ENCODE results near the gene UTY.

DNA sequence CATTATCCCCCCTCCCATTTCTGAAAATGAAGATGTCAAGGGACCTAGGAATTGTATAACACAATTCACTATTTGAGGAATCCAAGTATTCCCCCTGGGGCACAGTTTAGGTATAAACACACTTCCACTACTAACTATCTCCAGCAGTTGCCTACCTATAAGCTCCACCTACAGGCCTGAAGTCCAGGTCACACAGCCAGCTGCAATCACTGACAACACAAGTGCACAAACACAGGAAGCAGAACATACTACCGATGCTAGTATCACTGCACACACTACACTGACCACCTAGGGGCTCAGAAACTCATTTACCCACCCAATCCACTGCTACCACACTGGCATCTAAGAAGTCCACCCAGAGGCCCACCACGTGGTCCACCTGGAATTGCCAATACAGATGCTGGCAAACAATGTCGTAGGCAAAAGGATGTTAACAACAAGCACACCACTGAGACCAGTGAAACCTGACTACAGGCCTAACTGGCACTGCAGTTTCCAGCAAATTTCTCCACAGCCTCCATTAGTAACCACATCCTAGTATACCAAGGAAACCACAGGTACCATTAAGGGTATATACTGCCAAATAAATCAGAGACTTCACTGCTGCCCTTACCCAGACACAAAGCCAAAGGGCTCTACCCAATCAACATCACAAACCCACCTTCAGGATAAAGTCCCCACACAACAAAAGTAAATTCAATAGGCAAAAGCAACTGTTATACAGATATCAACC is 47.4 kb downstream of the UTY start:
- TF ChIP-seq, protein P1, sequence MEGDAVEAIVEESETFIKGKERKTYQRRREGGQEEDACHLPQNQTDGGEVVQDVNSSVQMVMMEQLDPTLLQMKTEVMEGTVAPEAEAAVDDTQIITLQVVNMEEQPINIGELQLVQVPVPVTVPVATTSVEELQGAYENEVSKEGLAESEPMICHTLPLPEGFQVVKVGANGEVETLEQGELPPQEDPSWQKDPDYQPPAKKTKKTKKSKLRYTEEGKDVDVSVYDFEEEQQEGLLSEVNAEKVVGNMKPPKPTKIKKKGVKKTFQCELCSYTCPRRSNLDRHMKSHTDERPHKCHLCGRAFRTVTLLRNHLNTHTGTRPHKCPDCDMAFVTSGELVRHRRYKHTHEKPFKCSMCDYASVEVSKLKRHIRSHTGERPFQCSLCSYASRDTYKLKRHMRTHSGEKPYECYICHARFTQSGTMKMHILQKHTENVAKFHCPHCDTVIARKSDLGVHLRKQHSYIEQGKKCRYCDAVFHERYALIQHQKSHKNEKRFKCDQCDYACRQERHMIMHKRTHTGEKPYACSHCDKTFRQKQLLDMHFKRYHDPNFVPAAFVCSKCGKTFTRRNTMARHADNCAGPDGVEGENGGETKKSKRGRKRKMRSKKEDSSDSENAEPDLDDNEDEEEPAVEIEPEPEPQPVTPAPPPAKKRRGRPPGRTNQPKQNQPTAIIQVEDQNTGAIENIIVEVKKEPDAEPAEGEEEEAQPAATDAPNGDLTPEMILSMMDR (conservative IDR thresholded peaks at IDR 0.05; ENCODE audit: low read depth in 2 of 2), result no peak
- TF ChIP-seq, protein P2, sequence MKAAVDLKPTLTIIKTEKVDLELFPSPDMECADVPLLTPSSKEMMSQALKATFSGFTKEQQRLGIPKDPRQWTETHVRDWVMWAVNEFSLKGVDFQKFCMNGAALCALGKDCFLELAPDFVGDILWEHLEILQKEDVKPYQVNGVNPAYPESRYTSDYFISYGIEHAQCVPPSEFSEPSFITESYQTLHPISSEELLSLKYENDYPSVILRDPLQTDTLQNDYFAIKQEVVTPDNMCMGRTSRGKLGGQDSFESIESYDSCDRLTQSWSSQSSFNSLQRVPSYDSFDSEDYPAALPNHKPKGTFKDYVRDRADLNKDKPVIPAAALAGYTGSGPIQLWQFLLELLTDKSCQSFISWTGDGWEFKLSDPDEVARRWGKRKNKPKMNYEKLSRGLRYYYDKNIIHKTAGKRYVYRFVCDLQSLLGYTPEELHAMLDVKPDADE (IDR thresholded peaks at IDR 0.05), result no peak
- TF ChIP-seq REST (IDR thresholded peaks at IDR 0.05; ENCODE audit: unreplicated experiment) (no peak), EZH2 (IDR thresholded peaks at IDR 0.05; ENCODE audit: low read depth, unreplicated experiment) (no peak), EZH2phosphoT487 (IDR thresholded peaks at IDR 0.05; ENCODE audit: unreplicated experiment) (no peak)

Measured in GM23338 (cell line).